Measurements from ENCODE around the gene ACTN4. TPM values are rescaled to one million over a fixed set of nuclear protein-coding genes. Genes with fewer than 3 reads are reported as not detected.

The ACTN4 gene
- total and polyA plus RNA-seq, 2 donors (not counting 3 experiments of a cell fraction or from before 2014, with no cell fraction given): 313 to 748 TPM

DNA sequence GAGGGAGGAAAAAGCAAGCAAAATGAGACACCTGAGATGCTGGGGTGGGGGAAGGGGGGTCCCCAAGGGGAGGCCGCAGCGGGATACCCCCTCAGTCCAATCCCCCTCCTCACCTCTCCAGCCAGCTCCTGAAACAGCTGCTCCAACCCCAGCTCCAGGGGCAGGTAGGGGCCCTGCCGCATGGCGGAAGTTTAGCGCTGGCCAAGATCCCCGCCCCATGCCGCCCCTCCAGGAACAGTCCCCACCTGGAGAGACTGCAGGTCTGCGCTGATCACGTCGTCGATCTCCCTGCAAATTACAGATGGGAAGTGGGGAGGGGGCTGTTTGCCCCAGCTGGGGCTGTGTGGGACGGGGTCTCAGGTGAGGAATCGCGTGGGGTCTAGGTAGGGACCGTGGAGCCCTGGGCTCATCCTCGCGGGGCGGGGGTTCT, 87.8 kb downstream of the ACTN4 start:
- Histone ChIP-seq H3K4me1 (ENCODE audit: control insufficient read depth, extremely low read depth, insufficient read depth, low read length) (peaks cover 17% of the 10 kb centered on the region), H3K4me2 (ENCODE audit: insufficient read depth, low read length) (no peak overlapping the region), H2AFZ (ENCODE audit: low read depth, low read length) (no peak overlapping the region), H4K20me1 (replicated peaks; ENCODE audit: control insufficient read depth, extremely low read depth, insufficient read depth, low read length) (no peaks in the 10 kb centered on the region), H3K9me3 (replicated peaks; ENCODE audit: control insufficient read depth, insufficient read depth, low read length) (no peaks in the 10 kb centered on the region), H3K36me3 (ENCODE audit: control insufficient read depth in 2 of 2, extremely low read depth in 1 of 2, insufficient read depth in 2 of 2, low read length in 2 of 2) (peaks cover 3 to 10% of the 10 kb centered on the region in 2 experiments), H3K27ac (ENCODE audit: insufficient read depth, low read depth, low read length) (no peak overlapping the region), H3K27me3 (ENCODE audit: control insufficient read depth in 2 of 2, insufficient read depth in 2 of 2, low read length in 2 of 2) (no peaks in the 10 kb centered on the region), H3K4me3 (replicated peaks in 1 of 3; ENCODE audit: insufficient read depth in 1 of 3, low read depth in 1 of 3, low read length in 3 of 3) (no peak overlapping the region), H3K9ac (replicated peaks; ENCODE audit: extremely low read depth, insufficient read depth, low read length) (no peak overlapping the region), H3K79me2 (ENCODE audit: control insufficient read depth, insufficient read depth, low read length) (no peaks in the 10 kb centered on the region), H3K9me1 (replicated peaks; ENCODE audit: control insufficient read depth, extremely low read depth, insufficient read depth, low read length) (no peaks in the 10 kb centered on the region)
- no TSS peak for BruUV-seq (replicated peaks)
- DNase-seq (ENCODE audit: low read depth, low spot score): no peak
- CTCF ChIA-PET: interaction anchor here (2.3 to 3.3 kb wide), 2 partner anchors 34 to 195 kb away, joined by 7 to 18 read pairs; partner anchors contain the start of genes MRPS12 and SARS2
- intact Hi-C loops (cut with micrococcal nuclease) (loop anchor here (5.0 kb wide), 1 partner anchor 97 kb away; the partner anchor contains the start of gene ECH1), dilution Hi-C loops (cut with MboI; ENCODE audit: extremely low pct_ligation_motif_present, low sequenced_read_pairs) (no loop called here)
- POLR2A ChIA-PET: no interaction called here
- FAIRE-seq: no peak
- TF ChIP-seq MYC (IDR thresholded peaks at IDR 0.05; ENCODE audit: low read depth, low read length): no peak
- no peak for TF ChIP-seq JUN (IDR thresholded peaks at IDR 0.05; ENCODE audit: borderline replicate concordance, insufficient read depth, insufficient read length, low read depth)
- no peak for TF ChIP-seq EZH2 (IDR thresholded peaks at IDR 0.05; ENCODE audit: borderline replicate concordance, low read depth, low read length, severe bottlenecking)
- no peak for TF ChIP-seq GATA2 (IDR thresholded peaks at IDR 0.05; ENCODE audit: insufficient read depth, insufficient read length, low read depth, low read length)
- TF ChIP-seq, protein P1, sequence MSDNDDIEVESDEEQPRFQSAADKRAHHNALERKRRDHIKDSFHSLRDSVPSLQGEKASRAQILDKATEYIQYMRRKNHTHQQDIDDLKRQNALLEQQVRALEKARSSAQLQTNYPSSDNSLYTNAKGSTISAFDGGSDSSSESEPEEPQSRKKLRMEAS (IDR thresholded peaks at IDR 0.05; ENCODE audit: insufficient read depth, insufficient read length): no peak
- TF ChIP-seq POLR2AphosphoS5 (IDR thresholded peaks at IDR 0.05; ENCODE audit: insufficient read depth, low read depth, low read length): no peak
- TF ChIP-seq, protein P2, sequence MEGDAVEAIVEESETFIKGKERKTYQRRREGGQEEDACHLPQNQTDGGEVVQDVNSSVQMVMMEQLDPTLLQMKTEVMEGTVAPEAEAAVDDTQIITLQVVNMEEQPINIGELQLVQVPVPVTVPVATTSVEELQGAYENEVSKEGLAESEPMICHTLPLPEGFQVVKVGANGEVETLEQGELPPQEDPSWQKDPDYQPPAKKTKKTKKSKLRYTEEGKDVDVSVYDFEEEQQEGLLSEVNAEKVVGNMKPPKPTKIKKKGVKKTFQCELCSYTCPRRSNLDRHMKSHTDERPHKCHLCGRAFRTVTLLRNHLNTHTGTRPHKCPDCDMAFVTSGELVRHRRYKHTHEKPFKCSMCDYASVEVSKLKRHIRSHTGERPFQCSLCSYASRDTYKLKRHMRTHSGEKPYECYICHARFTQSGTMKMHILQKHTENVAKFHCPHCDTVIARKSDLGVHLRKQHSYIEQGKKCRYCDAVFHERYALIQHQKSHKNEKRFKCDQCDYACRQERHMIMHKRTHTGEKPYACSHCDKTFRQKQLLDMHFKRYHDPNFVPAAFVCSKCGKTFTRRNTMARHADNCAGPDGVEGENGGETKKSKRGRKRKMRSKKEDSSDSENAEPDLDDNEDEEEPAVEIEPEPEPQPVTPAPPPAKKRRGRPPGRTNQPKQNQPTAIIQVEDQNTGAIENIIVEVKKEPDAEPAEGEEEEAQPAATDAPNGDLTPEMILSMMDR (IDR thresholded peaks at IDR 0.05; ENCODE audit: extremely low read depth in 1 of 2, insufficient read depth in 1 of 2, low read depth in 1 of 2, low read length in 2 of 2): no peak
- no peak for TF ChIP-seq FOS (IDR thresholded peaks at IDR 0.05; ENCODE audit: borderline replicate concordance, insufficient read depth, low read length)
- TF ChIP-seq POLR2A (IDR thresholded peaks at IDR 0.05; ENCODE audit: low read depth, low read length): no peak
